HG03432 (cell line): ENCODE results near the gene TSPAN10.
A peak's percentile ranks its signal among the peaks of the same experiment; 100 is the strongest.
"Not testable (repeated sequence)": the region's sequence is repeated elsewhere in the genome, so short reads cannot be mapped to it uniquely, and the experiment has no call there.

ENCODE experiments used
- ATAC-seq: cut with Tn5 transposase; IDR thresholded peaks from one replicate; pipeline ENCODE4 v1.9.1; 2021; ENCODE audit warnings: mild to moderate bottlenecking, moderate library complexity; ENCODE audit not compliant: unreplicated experiment

TSPAN10 gene

GRCh38 chr17:81636505-81637288, at the start of gene TSPAN10, which contains the start of gene NPLOC4:
TSS of gene TSPAN10 (plus strand) at chr17:81637196. CDS start at chr17:81642413, 5,217 bp downstream.
TSS of gene NPLOC4 (minus strand) at chr17:81637112. CDS start at chr17:81636930, 182 bp downstream.
- peak; percentile 92 for ATAC-seq

DNA sequence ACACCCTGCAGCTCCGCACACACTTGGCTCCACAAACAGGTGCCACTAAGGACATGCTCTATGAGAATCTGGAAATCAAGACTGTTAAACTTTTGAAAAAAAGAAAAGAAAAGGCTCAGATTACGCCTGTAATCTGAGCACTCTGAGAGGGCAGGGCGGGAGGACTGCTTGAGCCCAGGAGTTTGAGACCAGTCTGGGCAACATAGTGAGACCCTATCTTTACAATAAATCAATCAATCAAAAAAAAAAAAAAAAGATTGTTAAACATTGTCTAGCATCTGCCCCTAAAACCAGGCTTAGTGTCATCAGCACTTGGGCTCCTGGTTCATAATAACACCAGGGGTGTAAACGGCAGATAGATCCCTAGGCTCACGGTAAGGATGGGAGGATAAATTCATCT, 47.4 kb upstream of the TSPAN10 start:
- ATAC-seq, result no peak

DNA sequence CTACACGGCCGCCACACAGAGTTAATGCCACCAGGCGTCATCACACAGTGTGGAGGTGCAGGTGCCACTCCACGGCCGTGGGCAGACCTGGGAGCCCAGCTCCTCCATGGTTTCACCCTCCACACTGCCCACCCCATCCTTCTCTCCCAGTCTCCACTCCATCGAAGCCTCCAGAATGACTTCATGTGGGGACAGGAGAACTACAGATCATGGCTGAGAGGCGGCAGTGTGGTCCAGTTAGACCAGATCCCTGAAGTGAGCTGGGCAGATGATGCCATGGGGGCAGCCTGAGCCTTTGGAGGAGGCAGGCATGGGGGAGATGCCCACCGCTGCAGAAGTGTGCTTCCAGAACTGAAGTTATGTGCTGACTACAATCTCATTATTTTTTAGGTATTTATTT, 46.9 kb upstream of the TSPAN10 start:
- no peak for ATAC-seq

DNA sequence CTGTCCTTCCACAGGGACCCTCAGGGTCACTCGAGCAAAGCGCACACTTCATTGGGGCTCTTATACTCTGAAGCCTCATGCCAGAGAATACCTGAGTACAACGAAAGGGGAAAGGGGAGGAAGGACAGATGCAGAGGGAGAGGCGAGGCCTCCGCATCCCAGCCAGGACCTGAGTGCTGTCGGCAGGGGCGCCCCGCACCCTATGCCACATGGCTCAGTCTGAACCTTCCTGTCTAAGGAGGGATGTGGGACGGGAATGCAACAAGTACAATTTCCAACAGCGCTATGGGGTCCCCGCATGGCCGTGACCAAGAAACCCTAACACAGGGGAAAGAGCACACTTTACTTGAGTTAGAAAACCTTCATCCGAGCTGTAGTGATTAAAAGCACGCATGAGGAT, 45.0 kb upstream of the TSPAN10 start:
- no peak for ATAC-seq

DNA sequence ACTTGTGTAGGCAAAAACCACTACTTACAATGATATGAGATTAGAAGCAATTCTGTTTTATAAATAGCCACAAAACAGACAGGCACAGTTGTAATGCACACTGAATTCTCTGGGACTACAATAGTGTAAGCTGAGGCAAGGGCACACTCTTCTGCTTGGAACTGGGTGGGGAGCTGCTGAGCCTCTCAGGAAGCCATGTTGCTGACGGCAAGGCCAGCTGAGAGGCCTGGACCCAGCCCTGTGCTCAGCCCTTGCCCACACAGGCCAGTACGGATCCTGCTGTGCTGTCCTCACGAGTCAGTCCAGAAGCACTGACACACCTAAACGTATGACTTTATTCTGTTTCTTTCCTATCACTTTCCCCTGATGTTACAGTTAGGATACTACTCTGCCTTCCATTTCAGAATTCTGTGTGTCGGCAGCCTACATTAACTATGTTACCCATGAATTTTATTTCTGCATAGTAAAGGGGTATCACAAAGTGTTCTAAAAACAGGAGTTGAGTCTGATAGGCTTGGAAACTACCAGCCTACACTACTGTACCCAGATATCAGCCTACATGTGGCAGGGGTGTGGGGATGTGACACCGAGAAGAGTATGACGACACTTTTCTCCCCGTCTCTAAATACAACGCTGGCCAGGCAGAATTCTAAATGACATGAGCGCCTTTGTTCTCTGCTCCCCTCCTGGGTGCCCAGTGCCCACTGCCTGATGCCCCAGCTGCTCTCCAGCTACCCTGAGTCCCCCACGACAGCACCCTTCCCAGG, 43.7 kb upstream of the TSPAN10 start:
- ATAC-seq, result no peak

- no peak for ATAC-seq
Measured at GRCh38 chr17:81599719-81600486, 37.1 kb upstream of the TSPAN10 start.

DNA sequence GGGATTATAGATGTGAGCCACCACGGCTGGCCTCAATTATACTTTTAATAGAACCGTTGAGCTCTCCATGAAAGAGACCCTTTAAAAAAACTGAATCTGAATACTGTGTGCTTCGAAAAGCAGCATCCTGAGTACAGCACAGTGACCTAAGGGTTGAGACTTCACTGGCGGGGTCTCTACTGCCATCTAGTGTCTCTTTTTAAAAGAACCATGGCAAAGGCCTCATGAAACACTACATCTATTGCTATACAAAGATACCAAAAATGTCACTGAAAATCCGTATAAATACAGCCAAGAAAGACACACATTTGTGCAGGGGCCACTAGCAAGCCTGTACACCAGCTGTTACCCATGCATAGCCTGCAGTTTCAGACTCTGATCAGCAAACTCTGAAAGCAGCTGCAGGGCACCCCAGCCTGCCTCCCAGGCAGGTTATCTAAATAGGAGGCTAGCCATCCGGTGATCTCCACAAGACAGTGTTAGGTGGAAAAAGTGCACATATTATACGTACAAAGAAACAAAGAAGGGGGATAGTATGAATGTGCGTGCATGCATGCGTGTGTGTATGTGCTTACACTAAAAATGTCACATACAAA, 35.4 kb upstream of the TSPAN10 start:
- no peak for ATAC-seq

DNA sequence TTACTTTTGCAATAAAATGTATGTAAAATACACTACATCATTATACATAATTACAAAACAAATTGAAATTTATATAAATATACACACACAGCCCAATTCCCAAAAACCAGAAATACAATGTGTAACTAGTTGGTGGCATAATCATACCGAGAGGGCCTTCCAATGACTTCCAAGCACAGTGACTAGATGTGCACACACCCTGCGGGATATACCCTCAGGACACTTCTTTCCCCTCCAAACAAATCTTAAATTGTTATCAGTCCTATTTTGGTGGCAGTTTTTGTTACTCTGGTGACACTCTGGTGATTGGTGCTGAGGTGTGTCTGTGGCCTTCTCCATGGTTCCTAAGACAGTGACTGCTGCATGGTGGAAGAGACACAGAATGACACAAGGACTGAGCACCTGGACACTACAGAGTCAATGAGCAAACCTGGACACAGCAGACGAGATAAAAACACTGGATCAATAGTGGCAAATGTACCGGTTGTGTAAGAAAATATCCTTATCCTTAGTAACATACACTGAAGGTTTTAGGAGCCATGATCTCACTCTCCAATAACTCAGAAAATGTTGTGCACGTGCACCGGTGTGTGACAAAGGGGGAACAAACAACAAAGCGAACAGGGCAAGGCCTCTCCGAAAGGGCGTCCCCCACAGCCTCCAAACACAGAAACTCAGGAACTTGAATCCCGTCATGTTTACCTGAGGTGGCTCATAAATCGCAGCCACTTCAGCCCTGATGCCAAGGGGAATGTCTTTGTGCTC, 33.0 kb upstream of the TSPAN10 start:
- no peak for ATAC-seq

GRCh38 chr17:81607431-81607830, 29.6 kb upstream of the TSPAN10 start:
- no peak for ATAC-seq

GRCh38 chr17:81608082-81608481, 28.9 kb upstream of the TSPAN10 start:
- ATAC-seq, result no peak

DNA sequence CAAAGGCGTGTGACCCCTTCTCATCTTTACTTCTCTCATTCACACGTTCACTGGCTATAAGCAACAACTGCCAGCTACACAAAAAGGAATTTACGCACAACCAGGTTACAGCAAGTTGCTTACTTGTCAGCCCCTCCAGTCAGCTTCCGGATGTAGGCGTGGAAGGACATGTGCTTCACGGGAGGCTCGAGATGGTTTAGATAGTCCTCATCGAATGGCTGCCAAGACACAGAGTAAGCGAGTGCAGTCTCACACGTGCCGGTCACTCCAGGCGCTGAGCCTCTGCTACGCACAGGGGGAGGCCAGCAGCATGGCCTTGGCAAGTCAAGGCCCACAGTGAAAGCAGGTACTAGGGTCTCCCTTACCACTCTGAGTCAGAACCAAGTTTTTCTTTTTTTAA, 28.4 kb upstream of the TSPAN10 start:
- ATAC-seq, result no peak

DNA sequence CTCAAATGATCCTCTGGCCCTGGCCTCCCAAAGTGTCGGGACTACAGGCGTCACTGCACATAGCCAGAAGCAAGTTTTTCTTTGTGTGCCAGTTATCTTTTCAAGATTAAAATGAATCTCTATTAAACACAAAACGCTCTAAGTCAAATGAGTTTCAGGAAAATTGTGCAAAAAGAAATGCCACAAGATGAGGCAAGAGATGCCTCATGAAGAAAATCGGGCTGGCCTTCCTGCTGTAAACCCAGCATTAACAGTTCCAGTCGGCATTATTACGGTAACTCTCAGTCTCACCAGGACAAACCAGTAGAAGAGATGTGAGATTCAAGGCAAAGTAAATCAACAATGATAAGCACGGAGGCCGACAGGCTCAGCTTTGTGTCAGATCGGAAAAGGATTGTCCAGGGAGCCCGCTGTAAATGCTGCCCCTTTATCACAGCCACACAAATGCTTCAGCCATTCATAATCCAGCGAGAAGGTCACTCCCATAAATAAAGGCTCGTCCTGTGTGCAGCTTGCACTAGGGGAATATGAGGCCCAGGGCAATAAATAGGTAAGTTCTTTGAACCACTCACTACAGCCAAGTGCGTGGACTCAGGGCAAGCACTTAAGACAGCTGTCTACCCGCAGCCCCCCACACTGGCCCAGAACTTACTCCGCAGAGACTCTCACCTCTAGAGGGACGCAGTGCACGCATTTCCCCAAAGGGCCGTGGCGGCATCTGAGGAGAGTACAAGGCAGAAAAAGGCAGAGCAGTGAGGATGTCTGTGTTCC, 27.3 kb upstream of the TSPAN10 start:
- no peak for ATAC-seq

DNA sequence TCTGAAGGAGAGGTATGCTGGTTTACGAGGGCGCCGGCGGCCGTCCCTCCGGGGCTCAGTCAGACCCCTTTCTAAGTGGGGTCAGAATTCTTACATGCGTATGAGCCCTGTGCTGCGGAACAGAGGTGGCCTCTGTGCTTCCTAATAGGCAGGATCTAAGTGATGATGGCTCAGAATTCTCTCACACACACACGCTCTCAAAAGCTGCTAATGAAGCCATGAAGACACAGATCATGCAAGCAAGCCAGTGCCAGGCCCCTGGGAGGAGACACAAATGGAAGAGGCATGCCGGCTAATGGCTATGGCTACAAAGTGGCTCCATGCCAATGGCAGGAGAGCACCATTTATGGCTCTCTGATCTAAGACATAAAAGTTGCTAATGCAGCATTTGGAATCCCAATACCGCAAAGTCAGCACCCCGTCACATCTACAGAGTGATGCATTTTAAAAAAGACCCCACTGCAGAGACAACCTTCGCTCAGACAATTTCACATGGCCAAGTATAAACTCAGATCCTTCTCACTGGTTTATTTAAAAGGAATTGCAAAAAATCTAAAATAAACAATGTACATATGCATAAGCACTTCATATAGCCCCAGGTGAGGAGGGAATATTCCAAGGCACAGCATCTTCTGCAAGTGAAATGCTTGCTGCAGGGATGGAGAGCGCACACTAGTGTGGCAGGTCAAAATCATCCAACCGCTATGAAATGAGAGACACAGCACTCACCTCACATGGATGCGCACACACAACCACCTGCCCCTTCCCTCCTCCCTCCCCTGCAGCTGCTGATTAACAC, 24.6 kb upstream of the TSPAN10 start:
- no peak for ATAC-seq

- no peak for ATAC-seq
Measured at GRCh38 chr17:81615401-81615930, 21.5 kb upstream of the TSPAN10 start.

- ATAC-seq, result no peak
Measured at GRCh38 chr17:81616877-81617276, 20.1 kb upstream of the TSPAN10 start.

- ATAC-seq, result not testable (repeated sequence)
Measured at GRCh38 chr17:81618307-81618706, 18.7 kb upstream of the TSPAN10 start.

GRCh38 chr17:81621494-81622130, 15.4 kb upstream of the TSPAN10 start:
- ATAC-seq, result no peak

- no peak for ATAC-seq
Measured at GRCh38 chr17:81630274-81630673, 6.7 kb upstream of the TSPAN10 start.
